GM12873 (cell line): ENCODE results near the gene CCNI.
A peak's percentile ranks its signal among the peaks of the same experiment; 100 is the strongest.

Source experiments
- CTCF ChIP-seq: IDR thresholded peaks from 2 replicates; pipeline ENCODE4 v1.5.1; 2012; ENCODE audit warnings: low read depth, mild to moderate bottlenecking, moderate library complexity, low read length, control low read depth; ENCODE audit not compliant: insufficient read depth; ENCODE audit errors: missing control alignments

Gene CCNI

GRCh38 chr4:77072195-77072753, 3.5 kb downstream of the CCNI start:
- TF ChIP-seq CTCF = no peak

DNA sequence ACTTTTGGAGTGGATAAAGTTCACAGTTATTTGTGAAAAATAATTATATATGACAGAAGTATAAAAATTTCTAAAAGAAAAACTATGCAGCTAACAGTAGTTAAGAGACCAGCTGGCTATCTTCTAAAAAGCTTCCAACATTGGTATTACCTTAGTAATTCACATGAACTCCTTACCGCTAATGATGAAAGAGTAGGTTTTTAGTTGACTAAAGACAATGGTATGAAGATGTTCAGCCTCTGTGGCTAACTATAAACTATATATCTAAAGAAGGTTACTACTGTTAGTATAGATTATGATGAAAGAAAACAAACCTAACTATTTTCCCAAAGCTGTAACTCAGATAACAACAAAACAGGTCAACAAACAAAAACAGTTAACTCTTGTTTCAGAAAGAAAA, 10.4 kb downstream of the CCNI start:
- TF ChIP-seq CTCF = no peak

DNA sequence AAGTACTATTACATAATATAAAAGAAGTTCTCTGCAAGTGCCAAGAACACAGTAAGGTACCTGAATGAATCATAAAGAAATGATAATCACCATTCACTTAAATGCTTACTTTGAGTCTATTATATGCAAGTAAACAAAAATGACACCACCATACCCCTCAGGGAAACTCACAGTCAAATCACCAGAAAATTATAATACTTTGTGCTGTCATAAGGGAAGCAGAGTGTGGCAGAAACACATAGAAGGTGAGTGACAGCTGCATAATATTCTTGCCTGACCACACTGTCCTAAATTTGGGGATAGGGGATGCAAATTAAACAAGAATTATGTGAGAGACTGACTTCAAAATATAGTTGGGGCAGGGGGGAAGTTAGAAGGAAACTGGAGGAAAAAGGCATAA, 12.9 kb downstream of the CCNI start:
- no peak for TF ChIP-seq CTCF

DNA sequence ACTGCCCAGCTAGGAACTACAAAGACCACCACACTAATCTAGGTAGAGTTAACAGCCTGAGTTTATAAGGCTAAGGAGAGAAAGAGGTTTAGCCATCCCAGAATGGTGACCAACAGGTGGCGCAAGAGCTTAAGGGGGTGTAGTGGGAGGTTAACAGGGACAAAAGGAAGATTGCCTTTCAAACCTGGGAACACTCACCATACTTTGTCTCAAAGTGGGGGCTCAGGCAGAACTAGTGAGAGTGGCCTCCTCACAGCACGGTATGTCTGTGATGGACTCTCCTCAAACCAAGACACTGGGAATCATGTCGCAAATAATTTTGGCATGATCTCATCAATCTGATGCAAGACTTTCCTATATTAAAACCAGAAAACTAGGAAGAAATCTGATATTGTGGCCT, 23.4 kb downstream of the CCNI start:
- TF ChIP-seq CTCF = peak; percentile 77

GRCh38 chr4:77050962-77051361, 24.8 kb downstream of the CCNI start:
- TF ChIP-seq CTCF = no peak

DNA sequence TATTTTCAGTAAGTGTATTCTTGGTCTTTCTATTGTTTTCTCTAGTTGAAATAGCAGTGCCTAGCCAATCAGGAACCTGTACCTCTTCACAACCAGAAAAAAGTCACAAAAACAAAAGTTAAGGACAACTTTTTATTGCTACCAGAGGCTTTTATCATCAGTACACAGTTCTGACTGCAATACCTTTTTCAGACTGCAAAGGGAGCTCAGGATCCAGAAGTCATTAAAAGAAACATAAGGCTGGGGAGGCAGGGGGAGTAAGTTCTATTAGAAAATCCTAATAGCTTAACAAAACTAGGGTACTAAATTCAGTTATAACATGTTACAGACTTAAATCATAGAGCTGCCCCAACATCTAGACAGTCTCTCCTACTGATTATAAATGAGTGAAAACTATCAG, 28.8 kb downstream of the CCNI start:
- peak; percentile 34 for TF ChIP-seq CTCF

- TF ChIP-seq CTCF = no peak
Measured at GRCh38 chr4:77045490-77045889, 30.3 kb downstream of the CCNI start.
